C4-2B (cell line): ENCODE measurements around the gene MINDY4.

Source experiments
- CTCF ChIP-seq: fragments of 450-650 bp; conservative IDR thresholded peaks from 2 replicates; pipeline ENCODE4 v1.5.1; 2017; ENCODE audit warnings: mild to moderate bottlenecking
- ZFX ChIP-seq: fragments of 450-650 bp; IDR thresholded peaks from 2 replicates; pipeline ENCODE4 v1.6.1; 2017

GRCh38 chr7:30870821-30871518, 99.8 kb downstream of the MINDY4 start:
- TF ChIP-seq CTCF = no peak
- no peak for TF ChIP-seq ZFX
